Ureter (tissue), 1 donor: ENCODE results near the gene B4GALNT2. TPM values are rescaled to one million over a fixed set of nuclear protein-coding genes. Genes with fewer than 3 reads are reported as not detected.
"Not testable (repeated sequence)": the region's sequence is repeated elsewhere in the genome, so short reads cannot be mapped to it uniquely, and the experiment has no call there.

Source experiments
- DNase-seq: peaks from one replicate; pipeline ENCODE4 v3.0.0-alpha.2; 2020; ENCODE audit warnings: low spot score
- total RNA-seq: library from RNA; stranded (reverse); gene quantifications from one replicate; pipeline ENCODE4 v1.2.4, GENCODE V29; 2023
- donor health status: DM: yes; HTN: yes; CAD: no.

Gene B4GALNT2
- total RNA-seq: 0.05 TPM

- DNase-seq: no peak
Observed at GRCh38 chr17:49132699-49133364, at the start of gene B4GALNT2. TSS of gene B4GALNT2 (plus strand) at chr17:49132769. CDS start at chr17:49132793, 24 bp downstream.

GRCh38 chr17:49085046-49085445, 47.5 kb upstream of the B4GALNT2 start:
- not testable (repeated sequence) for DNase-seq

- no peak for DNase-seq
Observed at GRCh38 chr17:49085565-49086315, 46.8 kb upstream of the B4GALNT2 start.

- no peak for DNase-seq
Observed at GRCh38 chr17:49086316-49086605, 46.3 kb upstream of the B4GALNT2 start.

GRCh38 chr17:49086649-49087048, 45.9 kb upstream of the B4GALNT2 start:
- no peak for DNase-seq

GRCh38 chr17:49089094-49089493, 43.5 kb upstream of the B4GALNT2 start:
- no peak for DNase-seq

GRCh38 chr17:49090878-49091594, 41.5 kb upstream of the B4GALNT2 start:
- DNase-seq: no peak

- DNase-seq: no peak
Observed at GRCh38 chr17:49093131-49093530, 39.4 kb upstream of the B4GALNT2 start.

GRCh38 chr17:49100601-49101000, 32.0 kb upstream of the B4GALNT2 start:
- no peak for DNase-seq

- DNase-seq: peak; percentile 45
Observed at GRCh38 chr17:49101054-49101534, 31.5 kb upstream of the B4GALNT2 start.

- not testable (repeated sequence) for DNase-seq
Observed at GRCh38 chr17:49103360-49103759, 29.2 kb upstream of the B4GALNT2 start.

GRCh38 chr17:49104511-49105074, 28.0 kb upstream of the B4GALNT2 start:
- no peak for DNase-seq

GRCh38 chr17:49106321-49107210, 26.0 kb upstream of the B4GALNT2 start:
- no peak for DNase-seq

GRCh38 chr17:49107211-49107557, 25.4 kb upstream of the B4GALNT2 start:
- no peak for DNase-seq

- no peak for DNase-seq
Observed at GRCh38 chr17:49108318-49108717, 24.3 kb upstream of the B4GALNT2 start.

- no peak for DNase-seq
Observed at GRCh38 chr17:49110509-49110908, 22.1 kb upstream of the B4GALNT2 start.

- no peak for DNase-seq
Observed at GRCh38 chr17:49111934-49112333, 20.6 kb upstream of the B4GALNT2 start.

- DNase-seq: no peak
Observed at GRCh38 chr17:49112936-49113335, 19.6 kb upstream of the B4GALNT2 start.

GRCh38 chr17:49114703-49115102, 17.9 kb upstream of the B4GALNT2 start:
- DNase-seq: no peak

- DNase-seq: no peak
Observed at GRCh38 chr17:49117587-49118230, 14.9 kb upstream of the B4GALNT2 start.

GRCh38 chr17:49120166-49120565, 12.4 kb upstream of the B4GALNT2 start:
- no peak for DNase-seq
